ENCODE results near the gene ITPR2.

ITPR2 gene

DNA sequence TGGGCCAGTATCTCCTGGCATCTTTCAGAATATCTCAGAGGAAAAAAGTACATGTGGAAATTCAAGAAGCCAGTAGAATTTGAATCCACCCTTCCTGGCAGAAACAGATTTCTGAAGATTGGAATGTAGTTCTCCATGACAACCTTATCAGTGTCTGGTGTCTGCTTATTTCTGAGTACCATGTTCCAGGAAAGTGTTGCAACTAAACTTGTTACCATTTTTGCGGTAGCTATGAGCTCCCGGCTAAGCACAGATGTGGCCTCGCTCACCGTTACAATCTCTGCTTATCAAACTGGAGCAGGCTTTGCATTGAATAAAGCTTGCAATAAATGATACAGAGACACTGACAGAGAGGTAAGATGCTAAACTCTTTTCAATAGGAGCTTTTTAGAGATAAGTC is 13.0 kb upstream of the ITPR2 start:
- Histone ChIP-seq H3K27me3 (replicated peaks; ENCODE audit: insufficient read depth, low read length) (no peaks in the 10 kb centered on the region), H4K20me1 (ENCODE audit: insufficient read depth, low read length) (no peaks in the 10 kb centered on the region), H3K36me3 (replicated peaks; ENCODE audit: insufficient read depth, low read length) (no peaks in the 10 kb centered on the region), H3K9ac (ENCODE audit: low read length) (no peak overlapping the region), H3K9me2 (replicated peaks; ENCODE audit: insufficient read depth, low read length) (no peaks in the 10 kb centered on the region), H3K4me1 (ENCODE audit: low read length) (peaks cover 4% of the 10 kb centered on the region; the same call in 1 of the 2 replicates), H3F3A (ENCODE audit: insufficient read depth, low read length) (no peaks in the 10 kb centered on the region), H3K79me2 (ENCODE audit: low read length) (no peaks in the 10 kb centered on the region), H3K9me3 (replicated peaks; ENCODE audit: insufficient read depth, low read length) (no peaks in the 10 kb centered on the region), H3K27ac (ENCODE audit: low read length) (peak overlapping the region; percentile 20; the same call in 1 of the 2 replicates), H3K4me2 (ENCODE audit: low read depth, low read length) (peak overlapping the region; percentile 28; the same call in 1 of the 2 replicates), H2AFZ (ENCODE audit: low read length) (0 out of 2 replicates have a peak overlapping the region, but pooled peaks have one; percentile 33), H3K4me3 (ENCODE audit: low read length) (0 out of 2 replicates have a peak overlapping the region, but pooled peaks have one; percentile 6)
- no peak for DNase-seq
- no peak for TF ChIP-seq EZH2phosphoT487 (IDR thresholded peaks at IDR 0.05; ENCODE audit: low read length)
- no peak for TF ChIP-seq EZH2 (optimal IDR thresholded peaks at IDR 0.05; ENCODE audit: low read depth, low read length)
- TF ChIP-seq, protein P1, sequence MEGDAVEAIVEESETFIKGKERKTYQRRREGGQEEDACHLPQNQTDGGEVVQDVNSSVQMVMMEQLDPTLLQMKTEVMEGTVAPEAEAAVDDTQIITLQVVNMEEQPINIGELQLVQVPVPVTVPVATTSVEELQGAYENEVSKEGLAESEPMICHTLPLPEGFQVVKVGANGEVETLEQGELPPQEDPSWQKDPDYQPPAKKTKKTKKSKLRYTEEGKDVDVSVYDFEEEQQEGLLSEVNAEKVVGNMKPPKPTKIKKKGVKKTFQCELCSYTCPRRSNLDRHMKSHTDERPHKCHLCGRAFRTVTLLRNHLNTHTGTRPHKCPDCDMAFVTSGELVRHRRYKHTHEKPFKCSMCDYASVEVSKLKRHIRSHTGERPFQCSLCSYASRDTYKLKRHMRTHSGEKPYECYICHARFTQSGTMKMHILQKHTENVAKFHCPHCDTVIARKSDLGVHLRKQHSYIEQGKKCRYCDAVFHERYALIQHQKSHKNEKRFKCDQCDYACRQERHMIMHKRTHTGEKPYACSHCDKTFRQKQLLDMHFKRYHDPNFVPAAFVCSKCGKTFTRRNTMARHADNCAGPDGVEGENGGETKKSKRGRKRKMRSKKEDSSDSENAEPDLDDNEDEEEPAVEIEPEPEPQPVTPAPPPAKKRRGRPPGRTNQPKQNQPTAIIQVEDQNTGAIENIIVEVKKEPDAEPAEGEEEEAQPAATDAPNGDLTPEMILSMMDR (IDR thresholded peaks at IDR 0.05; ENCODE audit: low read length) = no peak

DNA sequence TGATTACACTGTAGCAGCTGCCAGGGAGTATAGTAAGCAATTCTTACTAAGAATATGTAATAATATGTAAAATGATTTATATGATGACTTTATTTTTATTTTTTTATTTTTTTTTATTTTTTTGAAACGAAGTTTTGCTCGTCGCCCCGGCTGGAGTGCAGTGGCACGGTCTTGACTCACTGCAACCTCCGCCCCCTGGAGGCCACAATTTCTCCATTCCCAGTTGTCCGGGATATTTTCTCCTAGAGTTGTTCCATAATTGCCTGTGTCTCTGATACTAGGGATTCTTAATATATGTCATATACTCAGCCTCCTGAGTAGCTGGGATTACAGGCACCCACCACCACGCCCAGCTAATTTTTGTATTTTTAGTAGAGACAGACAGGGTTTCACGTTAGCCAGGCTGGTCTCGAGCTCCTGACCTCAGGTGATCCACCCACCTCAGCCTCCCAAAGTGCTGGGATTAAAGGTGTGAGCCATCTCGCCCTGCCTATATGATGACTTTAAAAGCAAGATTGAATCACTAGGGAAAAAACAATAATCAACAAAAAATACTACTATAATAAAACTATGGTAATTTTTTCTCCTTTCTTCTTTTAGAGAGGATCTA is 12.2 kb upstream of the ITPR2 start:
- no peak for TF ChIP-seq EZH2phosphoT487 (IDR thresholded peaks at IDR 0.05; ENCODE audit: low read length)
- TF ChIP-seq EZH2 (optimal IDR thresholded peaks at IDR 0.05; ENCODE audit: low read depth, low read length) = no peak
- TF ChIP-seq, protein P1 (IDR thresholded peaks at IDR 0.05; ENCODE audit: low read length) = peak; percentile 36
- H3K79me2 ChIP-seq (ENCODE audit: low read length) = no peaks in the 10 kb centered on the region
- no peaks in the 10 kb centered on the region for H3K36me3 ChIP-seq (replicated peaks; ENCODE audit: insufficient read depth, low read length)
- H3K27ac ChIP-seq (ENCODE audit: low read length) = no peak overlapping the region
- H3K27me3 ChIP-seq (replicated peaks; ENCODE audit: insufficient read depth, low read length) = no peaks in the 10 kb centered on the region
- no peaks in the 10 kb centered on the region for H3F3A ChIP-seq (ENCODE audit: insufficient read depth, low read length)
- DNase-seq = no peak
- H4K20me1 ChIP-seq (ENCODE audit: insufficient read depth, low read length) = no peaks in the 10 kb centered on the region
- H3K4me3 ChIP-seq (ENCODE audit: low read length) = no peak overlapping the region
- no peaks in the 10 kb centered on the region for H3K9me3 ChIP-seq (replicated peaks; ENCODE audit: insufficient read depth, low read length)
- peaks cover 4% of the 10 kb centered on the region; the same call in 1 of the 2 replicates for H3K4me1 ChIP-seq (ENCODE audit: low read length)
- no peak overlapping the region for H2AFZ ChIP-seq (ENCODE audit: low read length)
- no peak overlapping the region for H3K9ac ChIP-seq (ENCODE audit: low read length)
- H3K9me2 ChIP-seq (replicated peaks; ENCODE audit: insufficient read depth, low read length) = no peaks in the 10 kb centered on the region
- H3K4me2 ChIP-seq (ENCODE audit: low read depth, low read length) = no peak overlapping the region

DNA sequence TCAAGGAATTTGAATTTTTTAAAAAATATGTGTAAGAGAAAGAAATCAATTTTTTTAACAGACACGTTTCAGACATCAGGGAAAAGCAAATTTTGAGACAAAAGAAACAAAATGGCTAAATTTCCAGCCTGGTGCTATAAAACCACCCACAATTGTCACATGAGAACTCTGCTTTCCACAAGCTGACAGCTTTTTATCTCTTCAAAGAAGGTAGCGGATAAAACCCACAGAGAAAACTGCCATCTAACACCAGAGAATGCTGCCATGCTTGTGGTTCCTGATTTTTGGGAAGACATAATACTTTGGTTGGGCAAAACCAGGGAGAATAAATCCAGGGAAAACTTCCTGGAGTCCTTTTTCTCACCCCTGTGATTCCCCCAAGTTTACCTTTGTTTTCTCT is 10.3 kb upstream of the ITPR2 start:
- H3K9ac ChIP-seq (ENCODE audit: low read length) = no peak overlapping the region
- no peak overlapping the region for H2AFZ ChIP-seq (ENCODE audit: low read length)
- no peaks in the 10 kb centered on the region for H3F3A ChIP-seq (ENCODE audit: insufficient read depth, low read length)
- H4K20me1 ChIP-seq (ENCODE audit: insufficient read depth, low read length) = no peaks in the 10 kb centered on the region
- no peak overlapping the region for H3K4me3 ChIP-seq (ENCODE audit: low read length)
- TF ChIP-seq EZH2 (optimal IDR thresholded peaks at IDR 0.05; ENCODE audit: low read depth, low read length) (no peak), EZH2phosphoT487 (IDR thresholded peaks at IDR 0.05; ENCODE audit: low read length) (no peak)
- TF ChIP-seq, protein P1 (IDR thresholded peaks at IDR 0.05; ENCODE audit: low read length) = no peak
- no peak overlapping the region for H3K4me2 ChIP-seq (ENCODE audit: low read depth, low read length)
- H3K36me3 ChIP-seq (replicated peaks; ENCODE audit: insufficient read depth, low read length) = no peaks in the 10 kb centered on the region
- DNase-seq = no peak
- H3K9me2 ChIP-seq (replicated peaks; ENCODE audit: insufficient read depth, low read length) = no peaks in the 10 kb centered on the region
- no peaks in the 10 kb centered on the region for H3K27me3 ChIP-seq (replicated peaks; ENCODE audit: insufficient read depth, low read length)
- no peaks in the 10 kb centered on the region for H3K79me2 ChIP-seq (ENCODE audit: low read length)
- H3K27ac ChIP-seq (ENCODE audit: low read length) = no peak overlapping the region
- H3K9me3 ChIP-seq (replicated peaks; ENCODE audit: insufficient read depth, low read length) = no peaks in the 10 kb centered on the region
- H3K4me1 ChIP-seq (ENCODE audit: low read length) = peaks cover 4% of the 10 kb centered on the region; the same call in 1 of the 2 replicates

Measured in MM.1S (cell line).